Activated CD8-positive, alpha-beta memory T cell treated with anti-CD3 and anti-CD28 coated beads, Interleukin-2, amount 50 U/mL, for 1 hour (primary cell): Measurements from ENCODE around the gene GTSE1.

ENCODE experiments used
- DNase-seq: peaks from one replicate; pipeline ENCODE4 v3.0.0-alpha.2; 2020; ENCODE audit errors: extremely low read depth

The GTSE1 gene

DNA sequence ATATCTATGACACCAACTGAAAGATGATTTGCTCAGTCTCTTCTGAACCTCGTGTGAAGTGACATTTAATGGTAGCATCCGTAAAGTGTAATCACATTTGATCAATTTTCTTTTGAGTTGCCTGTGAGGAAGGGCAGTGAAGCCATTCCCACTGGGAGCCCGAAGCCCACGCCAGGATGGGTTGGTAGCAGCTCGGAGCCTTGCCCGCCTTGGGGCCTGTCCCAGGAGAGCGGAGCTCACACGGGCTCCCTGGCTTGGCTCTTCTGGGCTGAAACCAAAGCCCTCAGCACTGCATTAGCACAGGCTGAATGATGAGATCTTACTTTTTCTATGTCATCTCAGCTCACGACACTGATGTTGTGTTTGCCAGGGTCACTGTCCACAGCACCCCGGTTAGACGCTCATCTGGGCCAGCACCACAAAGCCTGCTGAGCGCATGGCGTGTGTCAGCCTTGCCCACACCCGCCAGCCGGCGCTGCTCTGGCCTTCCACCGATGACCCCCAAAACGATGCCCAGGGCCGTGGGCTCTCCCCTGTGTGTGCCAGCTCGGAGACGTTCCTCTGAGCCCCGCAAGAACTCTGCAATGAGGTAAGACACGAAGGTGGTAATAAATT, 29.5 kb downstream of the GTSE1 start:
- no peak for DNase-seq

DNA sequence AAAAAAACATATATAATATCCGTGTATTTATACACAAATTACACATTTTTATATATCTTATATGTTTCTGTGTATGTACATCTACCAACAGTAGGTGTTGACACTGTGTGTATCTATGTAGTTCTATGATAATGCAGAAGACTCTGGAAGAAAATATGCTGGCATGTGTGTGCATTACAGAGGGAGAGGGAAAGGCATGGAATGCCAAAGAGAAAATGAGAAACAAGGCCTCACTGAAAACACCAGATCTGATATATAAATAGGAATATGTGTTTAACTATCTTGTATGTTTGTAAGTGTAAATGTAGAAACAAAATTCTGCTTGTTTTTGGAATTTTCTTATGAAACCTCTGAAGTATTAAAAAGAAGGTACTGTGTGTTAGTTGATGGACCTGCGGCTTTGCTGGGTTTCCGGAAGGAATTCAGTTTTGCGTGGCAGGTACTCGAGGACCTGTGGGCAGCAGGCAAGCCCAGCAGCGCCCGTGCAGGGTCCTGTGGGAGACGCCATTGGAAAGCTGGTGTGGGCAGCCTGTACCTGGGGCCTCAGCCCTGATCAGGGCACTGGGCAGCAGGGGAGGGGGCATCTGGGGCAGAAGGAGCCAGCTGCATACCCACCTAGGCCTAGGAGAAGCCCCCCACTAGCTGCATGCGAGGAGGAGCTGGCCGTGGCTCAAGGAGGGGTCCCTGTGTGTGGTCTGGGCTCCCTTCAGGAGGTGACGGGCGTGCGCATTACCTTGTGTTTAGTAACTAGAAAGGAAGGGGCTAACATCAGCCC, 31.2 kb downstream of the GTSE1 start:
- DNase-seq = no peak

DNA sequence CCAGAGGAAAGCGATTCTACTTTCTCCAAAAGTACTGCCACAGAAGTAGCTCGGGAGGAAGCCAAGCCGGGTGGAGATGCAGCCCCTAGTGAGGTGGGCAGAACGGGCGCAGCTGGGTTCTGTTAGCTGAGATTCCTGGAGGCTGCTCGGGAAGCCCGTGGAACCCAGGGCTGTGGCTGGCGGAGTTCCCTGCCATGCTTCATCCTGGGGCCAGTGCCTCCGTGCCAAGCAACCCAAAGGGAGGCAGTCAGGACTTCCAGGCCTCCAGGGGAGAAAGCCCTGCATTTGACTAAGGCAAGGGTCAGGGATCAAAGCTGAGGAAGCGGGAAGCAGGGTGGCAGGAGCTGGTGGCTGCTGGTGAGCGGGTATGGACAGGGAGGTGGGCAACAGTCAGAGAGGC, 32.1 kb downstream of the GTSE1 start:
- no peak for DNase-seq

DNA sequence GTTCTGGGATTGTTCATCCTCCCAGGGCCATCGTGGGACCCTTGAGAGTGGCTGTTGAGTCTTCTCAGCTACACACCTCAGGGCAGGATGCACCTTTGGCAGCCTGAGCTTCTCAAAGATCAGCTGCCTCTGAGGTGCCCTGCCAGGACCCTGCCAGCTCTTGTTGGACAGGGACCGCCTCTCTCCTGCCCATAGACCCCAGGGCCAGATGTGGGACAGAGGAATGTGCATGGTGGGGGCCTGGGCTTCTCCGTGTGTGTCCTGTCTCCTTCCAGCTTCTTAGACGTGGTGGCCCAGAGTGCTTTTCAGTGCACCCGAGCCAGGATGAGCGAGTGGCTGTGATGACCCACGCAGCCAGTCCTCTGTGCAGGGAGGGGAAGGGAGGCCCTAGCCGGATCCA, 32.9 kb downstream of the GTSE1 start:
- no peak for DNase-seq

DNA sequence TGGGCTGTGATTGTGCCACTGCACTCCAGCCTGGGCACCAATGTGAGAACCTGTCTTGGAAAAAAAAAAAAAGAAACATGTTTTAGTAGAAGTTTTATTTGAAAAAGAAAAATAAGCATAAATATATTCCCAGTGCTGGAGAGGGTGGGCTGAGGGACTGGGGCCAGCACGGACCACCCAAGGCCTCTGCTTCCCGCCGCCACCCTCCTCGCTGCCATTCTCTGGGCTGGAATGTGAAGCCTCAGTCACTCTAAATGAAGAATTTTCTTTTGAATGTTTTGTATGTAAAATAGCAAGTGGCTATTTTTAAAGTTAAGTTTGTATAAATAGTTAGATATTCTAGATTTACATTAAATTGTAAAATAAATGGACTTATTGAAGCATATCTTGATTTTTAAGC, 33.8 kb downstream of the GTSE1 start:
- no peak for DNase-seq

DNA sequence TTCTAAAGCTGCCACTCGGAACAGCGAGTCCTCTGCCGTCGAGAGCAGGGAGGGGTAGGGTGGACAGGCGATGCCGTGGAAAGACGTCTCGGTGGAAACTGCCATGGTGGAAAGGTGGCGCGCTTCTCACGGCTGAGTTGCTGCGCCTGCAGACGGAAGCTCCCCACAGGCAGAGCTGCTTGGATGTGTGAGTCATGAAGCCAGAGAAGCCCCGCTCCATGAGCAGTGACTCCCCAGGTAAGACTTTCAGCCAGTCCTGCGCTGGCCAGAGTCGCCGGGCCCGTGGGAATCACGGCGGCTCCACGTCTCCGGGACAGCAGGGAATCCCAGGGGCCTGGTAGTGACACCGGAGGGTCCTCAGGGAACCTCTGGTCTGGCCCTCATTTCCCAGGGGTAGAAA, 34.8 kb downstream of the GTSE1 start:
- DNase-seq = no peak

DNA sequence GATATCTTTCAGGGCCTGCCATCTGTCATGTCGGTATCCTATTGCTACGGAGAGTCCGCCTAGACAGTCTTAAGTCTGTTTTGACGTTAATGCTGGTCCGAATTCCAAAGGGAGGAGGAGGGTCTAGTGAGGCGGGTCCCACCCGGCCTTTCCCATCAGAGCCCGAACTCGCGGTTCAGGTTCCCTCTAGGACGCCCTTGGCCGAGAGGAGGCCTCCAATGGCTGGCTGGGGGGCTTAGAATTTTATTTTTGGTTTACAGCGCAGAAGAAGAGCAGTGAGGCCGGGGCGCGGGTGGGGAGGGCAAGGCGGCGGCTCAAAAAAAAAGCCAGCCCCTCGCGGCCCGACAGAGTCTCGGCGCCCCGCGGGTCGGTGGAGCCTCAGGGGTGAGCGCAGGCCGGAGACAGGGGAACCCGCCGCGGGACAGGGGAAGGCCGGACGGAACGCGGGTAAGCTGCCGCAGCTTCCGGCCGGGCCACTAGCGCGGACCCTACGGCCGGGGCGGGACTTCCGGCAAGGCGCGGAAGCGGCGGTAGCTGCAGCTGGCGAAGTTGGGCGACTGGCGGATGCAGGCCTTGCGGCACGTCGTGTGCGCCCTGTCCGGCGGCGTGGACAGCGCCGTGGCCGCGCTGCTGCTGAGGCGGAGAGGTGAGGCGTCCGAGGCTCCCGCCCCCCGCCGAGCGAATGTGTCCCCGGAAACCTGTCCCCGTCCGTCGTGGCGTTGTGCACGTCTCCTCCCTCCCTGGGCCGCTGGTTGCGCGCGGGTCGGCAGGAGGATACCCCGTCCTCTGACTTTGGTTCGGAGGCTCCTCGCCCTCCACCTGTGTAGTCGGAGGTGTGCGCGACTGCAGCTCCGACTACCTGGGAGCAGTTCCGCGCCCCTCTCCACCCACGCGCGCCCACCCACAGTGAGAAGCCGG, 38.8 kb downstream of the GTSE1 start, which contains the start of gene TRMU:
TSS of gene TRMU (plus strand) at position 514 of the 918 bp plus-strand sequence. CDS start at position 565, 51 bp downstream.
- no peak for DNase-seq

DNA sequence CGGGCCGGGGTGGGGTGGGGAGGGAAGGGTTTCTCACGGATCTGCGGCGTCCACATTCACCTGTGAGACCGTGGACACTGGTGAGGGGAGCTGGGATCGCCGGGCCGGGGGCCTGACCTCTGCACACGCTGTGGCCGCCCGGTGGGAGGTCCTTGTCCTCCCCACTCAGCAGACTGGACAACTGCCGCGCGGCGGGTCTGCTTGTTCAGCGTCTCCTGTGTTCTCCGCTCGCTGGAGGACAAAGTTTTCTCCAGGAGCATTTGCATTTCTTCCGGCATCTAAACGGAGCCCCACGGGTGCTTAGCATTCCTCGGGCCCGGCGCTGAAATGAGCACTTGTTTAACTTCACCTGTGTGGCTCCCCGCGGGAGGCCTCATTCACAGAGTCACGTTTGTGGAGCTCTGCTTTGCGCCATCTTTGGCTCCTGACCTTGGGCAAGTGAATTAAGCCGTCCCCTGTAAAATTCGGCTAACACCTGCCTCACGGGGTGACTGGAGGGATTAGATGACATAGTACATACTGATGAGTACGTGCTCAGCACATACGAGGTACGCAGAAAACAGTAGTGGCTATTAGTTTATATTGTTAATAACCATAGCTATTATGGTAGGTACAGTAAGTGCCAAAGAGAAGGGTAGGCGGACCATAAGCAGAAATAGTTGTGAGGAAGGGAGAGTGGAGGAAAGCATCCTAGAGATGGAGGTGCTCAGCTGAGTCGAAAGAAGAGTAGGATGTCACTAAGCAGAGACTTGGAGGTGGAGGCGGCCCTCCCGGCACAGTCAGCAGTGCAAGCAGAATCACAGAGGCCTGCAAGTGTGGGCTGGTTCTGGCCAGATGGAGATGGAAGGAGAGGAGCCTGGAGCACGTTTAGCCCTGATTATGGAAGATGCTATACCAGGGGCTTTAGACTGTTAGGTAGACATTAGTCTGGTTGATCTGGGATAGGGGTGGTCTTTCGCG, 39.7 kb downstream of the GTSE1 start:
- no peak for DNase-seq

DNA sequence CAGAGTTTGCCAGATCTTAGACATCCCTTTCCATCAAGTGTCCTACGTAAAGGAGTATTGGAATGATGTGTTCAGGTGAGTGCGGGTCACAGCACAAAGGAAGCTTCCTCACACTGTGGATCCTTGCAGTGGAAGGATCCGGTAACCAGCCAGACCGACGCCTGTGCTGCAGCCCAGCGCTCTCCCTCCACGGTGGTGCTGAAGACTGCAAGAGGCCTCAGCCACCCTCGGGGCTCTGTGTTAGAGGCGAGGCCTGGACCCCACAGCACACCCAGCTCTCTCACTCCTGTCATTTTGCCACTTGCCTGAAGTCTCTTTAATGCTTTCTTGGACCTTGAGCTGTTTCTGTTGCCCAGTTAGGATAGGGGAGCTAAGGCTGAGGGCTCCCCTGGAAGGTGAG, 41.2 kb downstream of the GTSE1 start:
- DNase-seq = no peak

DNA sequence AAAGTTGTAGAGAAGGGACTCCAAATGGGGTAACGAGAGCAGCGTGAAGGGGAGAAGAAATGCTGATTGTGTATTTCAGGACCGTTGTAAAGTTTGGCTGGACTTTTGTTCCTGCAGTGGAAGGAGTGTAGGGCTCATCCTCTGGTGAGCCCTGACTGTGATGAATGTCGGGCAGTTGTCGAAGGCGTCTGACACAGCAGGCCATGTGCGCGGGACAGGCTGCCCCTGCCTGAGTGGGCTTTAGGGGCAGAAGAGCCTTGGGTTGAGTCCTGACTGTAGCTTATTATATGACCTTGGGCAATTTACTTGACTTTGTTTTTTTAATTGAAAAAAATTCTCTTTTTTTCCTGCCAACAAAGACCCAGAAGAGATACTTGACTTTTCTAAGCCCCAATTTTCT, 42.0 kb downstream of the GTSE1 start:
- no peak for DNase-seq

DNA sequence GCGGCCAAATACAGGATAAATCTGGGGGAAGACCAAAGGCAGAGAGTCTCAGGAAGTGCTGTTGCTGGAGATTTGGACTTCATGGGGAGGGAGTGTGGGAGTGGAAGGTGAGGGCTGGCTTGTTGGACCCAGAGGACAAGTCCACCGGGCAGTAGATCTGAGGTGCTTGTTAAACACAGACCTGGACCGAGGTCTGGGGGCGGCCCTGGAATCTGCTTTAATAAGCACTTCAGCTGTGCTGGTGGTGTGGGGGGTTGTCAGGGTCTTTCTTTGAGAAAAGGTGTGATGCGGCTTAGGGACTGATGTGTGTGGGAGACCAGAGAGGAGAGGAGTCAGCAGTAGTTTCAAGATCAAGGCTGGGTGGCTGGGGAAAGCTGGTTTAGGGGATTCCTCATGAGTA, 43.3 kb downstream of the GTSE1 start:
- no peak for DNase-seq

DNA sequence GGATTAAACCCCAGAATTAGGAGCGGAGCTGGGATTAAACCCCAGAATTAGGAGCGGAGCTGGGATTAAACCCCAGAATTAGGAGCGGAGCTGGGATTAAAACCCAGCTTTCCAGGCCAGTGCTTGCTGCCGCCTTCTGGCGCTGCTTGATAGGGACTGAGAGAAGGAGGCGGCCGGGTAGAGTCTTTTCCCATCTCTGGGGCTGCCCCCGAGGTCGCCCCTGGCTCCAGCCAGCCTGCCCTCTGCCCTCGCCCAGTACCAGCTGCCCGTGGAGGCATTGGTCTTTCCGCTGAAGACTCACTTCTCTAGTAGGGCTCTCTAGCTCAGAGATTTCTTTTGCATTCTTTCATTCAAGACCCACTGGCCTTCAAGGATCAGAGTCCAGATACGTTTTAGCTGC, 44.0 kb downstream of the GTSE1 start:
- no peak for DNase-seq

DNA sequence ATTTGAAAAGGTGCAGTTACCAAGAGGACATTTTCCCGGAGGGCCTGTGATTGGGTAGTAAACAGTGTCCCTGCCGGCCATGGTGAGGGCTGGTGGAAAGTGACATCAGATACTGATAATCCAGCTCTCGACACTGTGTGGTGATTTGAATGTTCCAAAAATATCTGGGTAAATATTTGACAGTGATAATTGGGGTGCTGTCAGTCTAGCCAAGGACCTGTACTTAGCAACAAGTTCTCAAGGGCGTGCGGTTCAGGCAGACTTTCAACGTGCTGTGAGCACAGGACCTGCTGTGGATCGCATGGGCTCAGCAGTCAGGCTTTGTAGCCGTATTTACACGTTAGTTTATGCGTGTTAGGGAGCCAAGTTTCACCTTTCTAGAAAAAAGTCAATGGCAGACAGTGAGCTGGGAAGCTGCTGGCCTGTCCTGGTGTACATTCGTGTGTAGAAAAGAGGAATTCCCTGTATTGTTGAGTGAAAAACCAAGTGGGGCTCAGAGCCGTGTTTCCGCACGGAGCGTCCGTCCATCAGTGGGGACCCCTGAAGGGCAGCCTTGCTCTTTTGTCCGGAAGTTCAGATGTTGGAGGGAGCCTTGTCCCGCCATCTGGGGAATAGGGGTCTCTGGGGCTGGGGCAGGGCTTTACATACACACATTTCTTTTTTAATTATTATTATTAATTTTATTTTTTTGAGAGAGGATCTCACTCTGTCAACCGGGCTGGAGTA, 50.2 kb downstream of the GTSE1 start:
- DNase-seq = no peak

DNA sequence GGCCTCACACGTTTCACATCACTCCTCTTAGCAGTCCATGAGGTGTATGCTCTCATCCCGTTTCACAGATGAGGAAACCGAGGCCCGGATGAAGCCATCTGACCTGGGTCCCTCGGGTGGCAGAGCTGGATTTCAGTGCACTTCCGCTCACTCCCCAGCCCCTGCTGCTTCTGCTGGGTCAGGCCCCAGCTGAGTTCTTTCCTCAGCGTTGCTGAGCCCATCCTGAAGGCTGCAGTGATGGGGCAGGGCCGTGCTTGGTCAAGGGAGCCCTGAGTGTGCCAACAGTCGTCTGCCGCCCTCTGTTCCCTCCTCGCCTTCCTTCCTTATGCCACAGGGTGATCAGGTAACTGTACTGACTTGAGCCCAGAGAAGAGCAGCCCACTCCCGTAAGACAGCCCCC, 51.0 kb downstream of the GTSE1 start:
- DNase-seq = no peak

DNA sequence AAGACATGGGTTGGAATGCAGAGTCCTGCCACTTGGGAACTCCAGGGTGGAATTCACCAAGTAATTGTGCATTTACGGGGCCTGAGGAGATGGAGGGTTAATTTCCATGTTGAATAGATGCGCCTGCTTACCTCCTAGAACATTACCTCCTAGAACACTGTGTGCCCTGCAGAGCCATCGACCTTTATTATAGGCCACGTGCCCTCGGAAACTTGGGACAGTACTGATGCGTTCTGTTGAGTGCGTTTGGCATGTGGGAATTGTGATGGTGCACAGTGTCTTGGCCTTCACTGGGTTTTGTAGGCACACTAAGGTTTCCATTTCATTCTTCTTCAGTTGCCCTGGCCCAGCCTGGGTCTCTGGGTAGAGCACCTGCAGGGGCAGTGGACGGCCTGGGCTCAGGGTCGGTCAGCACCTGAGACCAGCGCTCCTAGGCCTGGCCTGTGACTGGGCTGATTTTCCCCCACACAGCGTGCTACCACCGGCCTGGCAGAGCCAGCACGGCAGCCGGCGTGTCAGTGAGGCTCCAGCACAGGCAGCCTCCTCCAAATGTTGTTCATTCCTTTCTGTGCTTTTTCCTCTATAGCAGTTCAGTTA, 51.5 kb downstream of the GTSE1 start:
- DNase-seq = no peak

DNA sequence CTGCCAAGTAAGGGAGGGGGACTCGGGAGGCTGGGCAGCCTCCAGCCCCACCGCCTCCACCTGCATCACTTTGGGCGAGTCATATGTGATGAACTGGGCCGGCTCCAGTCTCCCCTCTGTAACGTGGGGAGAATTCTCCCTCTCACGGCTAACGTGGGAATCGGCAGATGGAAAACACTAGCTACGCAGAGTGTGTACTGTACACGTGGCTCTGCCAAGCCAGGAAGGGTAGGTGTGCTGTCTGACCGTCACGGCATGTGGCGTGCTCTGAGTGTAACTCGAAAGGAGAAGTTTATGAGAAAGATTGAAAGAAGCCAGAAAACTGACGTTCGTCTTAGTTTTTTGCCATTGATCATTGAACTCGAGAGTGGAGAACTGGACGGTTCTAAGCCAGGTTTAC, 52.6 kb downstream of the GTSE1 start:
- DNase-seq = no peak

DNA sequence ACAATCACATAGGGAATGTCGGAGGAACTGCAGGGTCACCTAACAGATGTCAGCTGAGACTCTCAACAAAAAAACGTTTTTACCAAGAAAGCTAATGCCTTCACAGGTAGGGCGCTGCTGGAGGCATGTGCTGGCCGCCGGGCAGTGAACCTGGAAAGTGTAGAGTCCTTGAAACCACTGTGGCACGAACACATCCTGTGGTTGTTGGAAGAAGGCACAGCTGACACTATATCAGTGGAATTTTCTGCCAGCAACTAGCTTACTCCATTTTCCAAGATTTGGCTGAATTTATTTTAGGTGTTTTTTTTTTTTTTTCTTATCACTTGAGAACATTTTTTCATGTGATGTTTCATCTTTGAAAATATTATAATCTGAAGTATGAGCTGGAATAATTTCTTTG, 53.0 kb downstream of the GTSE1 start:
- DNase-seq = no peak

DNA sequence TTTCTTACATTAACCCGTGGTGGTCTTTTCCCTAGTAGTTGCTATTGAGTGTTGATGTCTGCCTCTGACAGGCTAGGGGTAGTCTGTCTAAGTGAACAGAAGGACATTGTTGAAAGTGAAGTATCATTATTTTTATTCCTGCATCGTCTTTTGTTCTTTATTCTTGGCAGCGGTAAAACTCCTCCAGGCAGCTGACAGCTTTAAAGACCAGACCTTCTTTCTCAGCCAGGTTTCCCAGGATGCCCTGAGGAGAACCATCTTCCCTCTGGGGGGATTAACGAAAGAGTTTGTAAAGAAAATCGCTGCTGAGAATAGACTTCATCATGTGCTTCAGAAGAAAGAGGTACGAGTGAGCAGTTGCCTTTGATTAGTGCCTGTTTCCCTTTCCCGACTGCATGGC, 53.5 kb downstream of the GTSE1 start:
- DNase-seq = no peak

DNA sequence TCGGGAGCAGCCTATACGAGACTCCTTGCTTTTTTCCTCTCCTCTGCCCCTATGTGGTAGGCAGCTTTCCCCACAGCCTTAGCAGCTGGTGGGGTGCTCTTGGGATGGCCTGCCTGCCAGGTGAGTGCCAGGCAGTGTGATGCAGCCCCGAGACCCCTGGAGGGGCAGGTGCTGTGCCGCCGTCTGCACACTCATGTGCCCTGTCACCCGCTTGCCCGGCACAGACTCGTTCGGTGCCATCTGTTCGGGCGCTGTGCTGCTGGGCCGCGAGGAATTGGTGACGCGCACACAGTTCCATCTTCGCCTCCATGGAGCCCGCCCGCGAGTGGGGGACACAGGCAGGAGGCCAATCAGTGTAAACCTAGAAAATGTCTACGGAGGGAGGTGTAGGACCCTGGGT, 54.0 kb downstream of the GTSE1 start:
- DNase-seq = no peak

DNA sequence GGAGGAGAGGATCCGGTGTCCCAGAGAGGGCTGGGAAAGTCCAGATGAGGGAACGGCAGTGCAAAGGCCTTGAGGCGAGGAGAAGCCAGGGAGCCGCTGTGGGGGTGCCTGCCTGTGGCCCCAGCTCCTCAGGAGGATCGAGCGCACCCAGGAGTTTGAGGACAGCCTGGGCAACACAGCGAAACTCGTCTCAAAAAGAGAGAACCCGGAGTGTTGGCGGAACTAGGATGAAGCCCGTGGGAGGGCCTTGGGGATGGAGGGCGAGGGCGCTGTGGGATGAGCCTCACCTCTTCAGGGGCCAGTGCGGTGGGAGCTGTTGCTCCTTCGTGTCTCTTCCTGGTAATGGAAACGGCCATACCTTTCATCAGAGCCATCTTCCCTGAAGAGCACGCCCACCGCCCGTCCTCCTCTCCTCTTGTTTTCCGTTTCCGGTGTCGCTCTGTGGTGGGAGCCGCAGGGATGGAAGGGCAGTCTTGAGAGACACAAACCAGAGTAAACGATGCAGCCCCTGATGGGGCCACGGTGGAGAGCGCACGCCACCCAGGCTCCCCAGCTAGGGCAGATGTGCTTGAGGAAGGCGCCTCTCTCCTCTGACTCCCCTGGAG, 54.6 kb downstream of the GTSE1 start:
- DNase-seq = no peak
